Activated T-cell treated with anti-CD3 and anti-CD28 coated beads for 24 hours (primary cell): ENCODE measurements around the gene KPNA2.
"Not testable (repeated sequence)": the region's sequence is repeated elsewhere in the genome, so short reads cannot be mapped to it uniquely, and the experiment has no call there.

ENCODE experiments used
- DNase-seq: peaks from one replicate; pipeline ENCODE4 v3.0.0-alpha.2; 2020; ENCODE audit warnings: low read depth

Gene KPNA2

GRCh38 chr17:68020409-68020756 lies 15.2 kb upstream of the KPNA2 start:
- DNase-seq, result no peak

GRCh38 chr17:68020791-68021190 lies 14.7 kb upstream of the KPNA2 start:
- DNase-seq, result not testable (repeated sequence)

- DNase-seq, result no peak
Measured at GRCh38 chr17:68021963-68022362, 13.6 kb upstream of the KPNA2 start.

- DNase-seq, result not testable (repeated sequence)
Measured at GRCh38 chr17:68022547-68022946, 13.0 kb upstream of the KPNA2 start.

- DNase-seq, result no peak
Measured at GRCh38 chr17:68029512-68030215, 5.9 kb upstream of the KPNA2 start.

GRCh38 chr17:68033636-68034451 lies 1.7 kb upstream of the KPNA2 start:
- DNase-seq, result no peak

GRCh38 chr17:68034452-68034776 lies 1.1 kb upstream of the KPNA2 start:
- no peak for DNase-seq

GRCh38 chr17:68035131-68035522 lies 408 bp upstream of the KPNA2 start:
- DNase-seq, result peak; percentile 86

GRCh38 chr17:68036304-68037147 lies 991 bp downstream of the KPNA2 start:
- no peak for DNase-seq

GRCh38 chr17:68047153-68047846 lies 11.8 kb downstream of the KPNA2 start:
- no peak for DNase-seq

GRCh38 chr17:68047890-68048542 lies 12.5 kb downstream of the KPNA2 start:
- not testable (repeated sequence) for DNase-seq

- DNase-seq, result no peak
Measured at GRCh38 chr17:68048996-68049395, 13.5 kb downstream of the KPNA2 start.

GRCh38 chr17:68049812-68050437 lies 14.4 kb downstream of the KPNA2 start:
- DNase-seq, result not testable (repeated sequence)

- not testable (repeated sequence) for DNase-seq
Measured at GRCh38 chr17:68051321-68052312, 16.1 kb downstream of the KPNA2 start.

- DNase-seq, result no peak
Measured at GRCh38 chr17:68052810-68053209, 17.3 kb downstream of the KPNA2 start.

- no peak for DNase-seq
Measured at GRCh38 chr17:68053231-68054013, 17.9 kb downstream of the KPNA2 start.

- no peak for DNase-seq
Measured at GRCh38 chr17:68054296-68054900, 18.9 kb downstream of the KPNA2 start.

GRCh38 chr17:68057531-68057952 lies 22.0 kb downstream of the KPNA2 start:
- DNase-seq, result no peak

GRCh38 chr17:68060336-68060735 lies 24.8 kb downstream of the KPNA2 start:
- no peak for DNase-seq
